ENCODE data around the gene THOC3.
"Not testable (repeated sequence)": the region's sequence is repeated elsewhere in the genome, so short reads cannot be mapped to it uniquely, and the experiment has no call there.

- not testable (repeated sequence) for TF ChIP-seq CTCF, POLR2A (IDR thresholded peaks at IDR 0.05)
Measured at GRCh38 chr5:175958515-175958914, 9.6 kb downstream of the THOC3 start.
